ENCODE data around the gene ELP4. TPM values are rescaled to one million over a fixed set of nuclear protein-coding genes. Genes with fewer than 3 reads are reported as not detected.
A peak's percentile ranks its signal among the peaks of the same experiment; 100 is the strongest.

ELP4 gene
- total RNA-seq, 1 donor from 2014 or later, result 19.5 TPM

DNA sequence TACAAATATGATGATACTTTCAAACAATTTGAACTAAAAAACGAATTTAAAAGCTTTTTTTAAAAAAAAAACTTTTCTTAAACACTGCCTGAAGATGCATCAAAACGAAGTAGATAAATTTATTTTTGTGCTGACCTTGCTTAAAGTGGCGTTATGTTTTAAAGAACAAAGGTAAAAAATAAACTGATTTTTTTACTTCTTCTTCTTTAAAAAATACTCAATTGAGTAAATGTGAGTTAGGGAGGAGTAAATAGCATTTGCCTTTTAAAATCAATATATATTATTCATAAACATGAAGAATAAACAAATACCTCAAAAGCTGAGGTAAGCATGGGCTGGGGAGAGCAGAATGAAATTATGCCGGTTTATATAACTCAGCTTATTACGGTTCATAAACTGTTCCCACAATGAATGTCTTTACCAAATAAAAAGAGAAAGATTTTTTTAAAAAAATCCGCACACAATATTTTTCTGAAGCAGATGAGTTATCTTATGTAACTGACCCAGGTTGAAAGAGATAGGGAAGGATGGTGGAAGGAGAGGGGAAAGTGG, 292.5 kb downstream of the ELP4 start:
- Mint-ChIP-seq H3K27me3 (ENCODE audit: low read depth) (peaks cover 97% of the 10 kb centered on the region), H3K27ac (no peak overlapping the region), H3K4me1 (peaks cover 32% of the 10 kb centered on the region), H3K4me3 (no peak overlapping the region), H3K36me3 (no peaks in the 10 kb centered on the region), H3K9me3 (no peaks in the 10 kb centered on the region)
- TF ChIP-seq, protein P1, sequence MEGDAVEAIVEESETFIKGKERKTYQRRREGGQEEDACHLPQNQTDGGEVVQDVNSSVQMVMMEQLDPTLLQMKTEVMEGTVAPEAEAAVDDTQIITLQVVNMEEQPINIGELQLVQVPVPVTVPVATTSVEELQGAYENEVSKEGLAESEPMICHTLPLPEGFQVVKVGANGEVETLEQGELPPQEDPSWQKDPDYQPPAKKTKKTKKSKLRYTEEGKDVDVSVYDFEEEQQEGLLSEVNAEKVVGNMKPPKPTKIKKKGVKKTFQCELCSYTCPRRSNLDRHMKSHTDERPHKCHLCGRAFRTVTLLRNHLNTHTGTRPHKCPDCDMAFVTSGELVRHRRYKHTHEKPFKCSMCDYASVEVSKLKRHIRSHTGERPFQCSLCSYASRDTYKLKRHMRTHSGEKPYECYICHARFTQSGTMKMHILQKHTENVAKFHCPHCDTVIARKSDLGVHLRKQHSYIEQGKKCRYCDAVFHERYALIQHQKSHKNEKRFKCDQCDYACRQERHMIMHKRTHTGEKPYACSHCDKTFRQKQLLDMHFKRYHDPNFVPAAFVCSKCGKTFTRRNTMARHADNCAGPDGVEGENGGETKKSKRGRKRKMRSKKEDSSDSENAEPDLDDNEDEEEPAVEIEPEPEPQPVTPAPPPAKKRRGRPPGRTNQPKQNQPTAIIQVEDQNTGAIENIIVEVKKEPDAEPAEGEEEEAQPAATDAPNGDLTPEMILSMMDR (IDR thresholded peaks at IDR 0.05; ENCODE audit: unreplicated experiment), result no peak
- no peak for DNase-seq (ENCODE audit: low spot score in 2 of 2, unreplicated experiment in 2 of 2)

DNA sequence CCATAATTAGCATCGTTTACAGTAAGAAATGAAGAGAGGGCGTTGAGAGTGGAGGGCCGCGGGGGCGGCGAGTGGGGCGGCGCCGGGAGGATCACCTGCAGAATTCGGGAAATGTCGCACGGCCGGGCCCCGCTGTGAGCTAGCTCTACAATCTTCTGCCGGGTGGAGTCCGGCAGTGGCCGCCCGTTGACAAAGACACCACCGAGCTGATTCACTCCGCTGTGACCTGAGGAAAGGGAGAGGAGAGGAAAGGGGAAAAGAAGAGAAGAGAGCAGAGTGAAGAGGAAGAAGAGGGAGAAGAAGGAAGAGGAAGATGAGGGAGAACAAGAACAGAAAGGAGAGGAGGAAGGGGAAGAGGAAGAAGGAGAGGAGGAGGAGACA, 293.0 kb downstream of the ELP4 start:
- TF ChIP-seq, protein P1 (IDR thresholded peaks at IDR 0.05; ENCODE audit: unreplicated experiment), result no peak
- no peak for DNase-seq (ENCODE audit: low spot score in 2 of 2, unreplicated experiment in 2 of 2)
- Mint-ChIP-seq H3K36me3 (no peaks in the 10 kb centered on the region), H3K27me3 (ENCODE audit: low read depth) (peaks cover 97% of the 10 kb centered on the region), H3K4me3 (no peak overlapping the region), H3K9me3 (no peaks in the 10 kb centered on the region), H3K4me1 (peaks cover 30% of the 10 kb centered on the region), H3K27ac (no peak overlapping the region)

DNA sequence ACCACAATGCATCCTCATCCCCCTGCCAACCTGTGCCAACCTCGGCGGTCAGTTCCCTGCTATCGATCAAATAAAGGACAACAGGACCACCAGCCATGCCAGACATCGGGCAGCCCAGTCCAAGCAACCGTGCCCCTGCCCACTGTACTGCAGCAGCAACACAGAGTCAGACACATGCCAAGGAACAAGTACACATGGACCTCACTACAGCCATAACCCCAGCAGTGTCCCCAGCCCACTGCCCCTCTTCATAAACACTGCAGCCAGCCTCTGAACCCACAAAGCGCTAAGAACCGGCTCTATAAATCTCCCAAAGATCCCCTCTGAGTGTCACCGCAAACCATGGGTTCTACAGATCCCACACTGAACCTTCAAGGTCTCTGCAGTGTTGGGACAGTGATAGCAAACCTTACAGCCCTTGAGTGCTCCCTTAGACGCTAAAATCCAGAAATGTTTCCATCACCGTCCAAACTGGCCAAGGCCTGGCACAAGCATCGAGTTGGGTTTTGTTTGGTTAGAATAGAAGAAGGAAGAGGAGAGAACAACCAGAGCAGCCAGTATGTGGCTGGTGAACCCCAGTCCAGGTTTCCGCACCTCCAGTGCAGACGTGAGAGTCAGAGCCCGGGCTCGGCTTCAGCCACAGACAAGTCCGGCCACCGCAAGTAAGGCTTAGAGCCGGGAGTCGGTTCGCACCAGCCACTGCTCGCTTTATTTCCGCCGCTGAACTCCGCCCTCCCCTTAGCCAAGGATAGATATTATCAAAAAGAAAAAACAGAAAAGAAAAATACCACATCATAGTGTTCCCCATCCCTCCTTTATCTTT, 293.6 kb downstream of the ELP4 start:
- no peak overlapping the region for H3K4me3 Mint-ChIP-seq
- DNase-seq (ENCODE audit: low spot score in 2 of 2, unreplicated experiment in 2 of 2), result no peak
- H3K36me3 Mint-ChIP-seq, result no peaks in the 10 kb centered on the region
- H3K27me3 Mint-ChIP-seq (ENCODE audit: low read depth), result peaks cover 97% of the 10 kb centered on the region
- H3K9me3 Mint-ChIP-seq, result no peaks in the 10 kb centered on the region
- TF ChIP-seq, protein P1 (IDR thresholded peaks at IDR 0.05; ENCODE audit: unreplicated experiment), result no peak
- no peak overlapping the region for H3K27ac Mint-ChIP-seq
- peaks cover 26% of the 10 kb centered on the region for H3K4me1 Mint-ChIP-seq

DNA sequence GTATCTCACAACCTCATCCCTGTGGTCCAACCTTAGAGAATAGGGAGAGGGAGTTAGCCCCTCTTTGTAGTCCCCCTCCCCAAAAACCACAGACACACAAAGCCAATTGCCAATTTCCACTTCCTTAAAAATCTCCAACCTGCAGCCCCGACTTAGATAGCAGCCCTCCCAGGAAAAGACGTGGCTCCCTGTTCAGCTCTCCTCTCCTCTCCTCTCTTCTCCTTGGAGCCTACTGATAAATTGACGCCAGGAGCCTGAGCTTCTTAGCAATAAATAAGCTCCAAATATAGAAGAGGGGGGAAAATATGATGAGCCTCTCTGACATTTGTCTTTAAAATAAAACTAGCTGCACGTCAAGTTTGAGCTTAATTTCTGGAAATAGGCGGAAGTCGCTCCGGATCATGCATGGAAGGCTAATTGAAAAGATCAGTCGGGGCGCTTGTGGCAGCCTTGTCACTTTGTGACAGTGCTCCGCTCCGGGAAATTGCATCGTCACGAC, 294.3 kb downstream of the ELP4 start:
- DNase-seq (ENCODE audit: low spot score in 2 of 2, unreplicated experiment in 2 of 2), result no peak
- Mint-ChIP-seq H3K9me3 (no peaks in the 10 kb centered on the region), H3K4me3 (peak overlapping the region; percentile 5), H3K36me3 (no peaks in the 10 kb centered on the region), H3K27me3 (ENCODE audit: low read depth) (peaks cover 97% of the 10 kb centered on the region), H3K4me1 (peaks cover 21% of the 10 kb centered on the region), H3K27ac (no peak overlapping the region)
- TF ChIP-seq, protein P1 (IDR thresholded peaks at IDR 0.05; ENCODE audit: unreplicated experiment), result no peak

DNA sequence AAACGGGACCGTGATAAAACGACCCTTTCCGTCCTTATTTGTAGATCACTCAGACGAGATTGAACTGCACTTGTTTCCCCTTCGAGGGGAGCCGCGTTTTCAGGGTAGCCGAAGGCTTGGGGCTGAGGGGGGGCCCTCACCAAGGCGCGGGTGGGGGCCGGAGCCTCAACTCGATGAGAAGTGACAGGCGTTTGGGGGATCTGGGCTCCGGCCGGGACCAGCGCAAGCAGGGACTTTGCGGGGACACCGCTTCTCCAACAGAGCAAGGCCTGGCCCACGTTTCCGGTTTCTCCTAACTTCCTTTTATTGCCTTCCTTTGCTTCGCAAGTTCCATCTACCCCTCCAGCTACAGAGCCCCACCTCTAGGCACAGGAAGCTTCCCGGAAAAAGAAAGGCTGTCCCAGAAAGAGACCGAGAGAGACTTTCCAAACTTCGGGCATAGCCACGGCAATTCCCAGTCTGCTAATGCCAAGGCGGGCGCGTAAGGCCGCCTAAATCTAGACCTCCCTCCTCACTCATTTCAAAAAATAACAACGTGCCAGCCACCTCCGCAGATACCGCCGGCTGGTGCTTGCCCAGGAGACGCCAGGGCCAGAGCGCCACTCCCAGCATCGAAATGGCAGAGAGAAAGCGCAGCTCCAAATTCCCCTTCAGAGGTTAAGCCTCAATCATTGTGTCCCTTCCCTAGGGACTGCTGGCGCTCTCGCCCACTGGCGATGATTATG, 294.9 kb downstream of the ELP4 start:
- H3K9me3 Mint-ChIP-seq, result no peaks in the 10 kb centered on the region

More for the DNA sequence above, 294.9 kb downstream of the ELP4 start:
- Mint-ChIP-seq H3K4me1 (peaks cover 19% of the 10 kb centered on the region), H3K27ac (no peak overlapping the region), H3K27me3 (ENCODE audit: low read depth) (peaks cover 98% of the 10 kb centered on the region), H3K36me3 (no peaks in the 10 kb centered on the region), H3K4me3 (peak overlapping the region; percentile 42)
- TF ChIP-seq, protein P1 (IDR thresholded peaks at IDR 0.05; ENCODE audit: unreplicated experiment), result no peak
- peak in 1 of 2 experiments; percentile 44 for DNase-seq (ENCODE audit: low spot score in 2 of 2, unreplicated experiment in 2 of 2)
